GM12872 (cell line): ENCODE data around the gene GNS.

Experiments used
- TF ChIP-seq, protein P1 (sequence below): IDR thresholded peaks from 3 replicates; pipeline ENCODE4 v1.5.1; 2011; ENCODE audit warnings: low read depth, mild to moderate bottlenecking, low read length, moderate library complexity; ENCODE audit not compliant: insufficient read depth

Gene GNS

GRCh38 chr12:64744422-64745258 lies 14.6 kb downstream of the GNS start:
- TF ChIP-seq, protein P1, sequence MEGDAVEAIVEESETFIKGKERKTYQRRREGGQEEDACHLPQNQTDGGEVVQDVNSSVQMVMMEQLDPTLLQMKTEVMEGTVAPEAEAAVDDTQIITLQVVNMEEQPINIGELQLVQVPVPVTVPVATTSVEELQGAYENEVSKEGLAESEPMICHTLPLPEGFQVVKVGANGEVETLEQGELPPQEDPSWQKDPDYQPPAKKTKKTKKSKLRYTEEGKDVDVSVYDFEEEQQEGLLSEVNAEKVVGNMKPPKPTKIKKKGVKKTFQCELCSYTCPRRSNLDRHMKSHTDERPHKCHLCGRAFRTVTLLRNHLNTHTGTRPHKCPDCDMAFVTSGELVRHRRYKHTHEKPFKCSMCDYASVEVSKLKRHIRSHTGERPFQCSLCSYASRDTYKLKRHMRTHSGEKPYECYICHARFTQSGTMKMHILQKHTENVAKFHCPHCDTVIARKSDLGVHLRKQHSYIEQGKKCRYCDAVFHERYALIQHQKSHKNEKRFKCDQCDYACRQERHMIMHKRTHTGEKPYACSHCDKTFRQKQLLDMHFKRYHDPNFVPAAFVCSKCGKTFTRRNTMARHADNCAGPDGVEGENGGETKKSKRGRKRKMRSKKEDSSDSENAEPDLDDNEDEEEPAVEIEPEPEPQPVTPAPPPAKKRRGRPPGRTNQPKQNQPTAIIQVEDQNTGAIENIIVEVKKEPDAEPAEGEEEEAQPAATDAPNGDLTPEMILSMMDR, result no peak

DNA sequence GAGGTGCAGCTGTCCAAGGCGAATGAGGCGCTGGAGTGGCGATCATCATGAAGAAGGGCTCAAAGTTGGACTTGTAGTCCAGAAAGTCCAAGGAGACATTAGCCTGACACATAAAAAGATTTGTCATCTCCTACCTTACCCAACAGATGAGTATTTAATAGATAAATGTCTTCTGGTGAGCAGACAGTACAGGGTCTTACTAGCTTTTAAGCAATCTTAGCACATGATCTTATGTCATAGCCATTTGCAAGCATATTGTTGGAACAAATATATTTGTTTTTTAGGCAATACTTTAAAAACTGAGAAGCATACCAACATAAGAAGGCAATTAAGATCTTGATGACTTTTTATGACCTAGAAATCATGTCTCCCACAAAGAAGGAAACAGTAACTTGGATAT lies 16.0 kb downstream of the GNS start:
- TF ChIP-seq, protein P1, result no peak

DNA sequence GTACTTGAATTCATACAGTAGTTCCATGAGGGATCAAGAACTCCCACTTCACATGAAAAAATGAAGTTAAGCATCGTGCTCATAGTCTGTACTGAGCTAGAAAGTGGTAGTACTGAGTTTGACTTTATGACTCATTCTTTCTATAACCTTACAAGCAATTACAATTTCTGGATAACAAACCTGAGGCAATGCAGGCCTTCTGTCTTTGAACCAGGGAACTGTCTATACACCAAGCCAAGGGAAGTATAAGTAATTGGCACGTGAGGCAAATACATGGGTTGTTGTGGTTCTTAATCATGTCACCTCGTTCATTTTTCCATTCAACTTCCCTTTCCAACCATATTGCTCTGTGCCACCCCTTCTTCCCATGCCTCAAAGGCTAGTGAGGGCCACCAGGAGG lies 16.8 kb downstream of the GNS start:
- TF ChIP-seq, protein P1, result no peak

- TF ChIP-seq, protein P1, result no peak
Observed at GRCh38 chr12:64740646-64741045, 18.6 kb downstream of the GNS start.

DNA sequence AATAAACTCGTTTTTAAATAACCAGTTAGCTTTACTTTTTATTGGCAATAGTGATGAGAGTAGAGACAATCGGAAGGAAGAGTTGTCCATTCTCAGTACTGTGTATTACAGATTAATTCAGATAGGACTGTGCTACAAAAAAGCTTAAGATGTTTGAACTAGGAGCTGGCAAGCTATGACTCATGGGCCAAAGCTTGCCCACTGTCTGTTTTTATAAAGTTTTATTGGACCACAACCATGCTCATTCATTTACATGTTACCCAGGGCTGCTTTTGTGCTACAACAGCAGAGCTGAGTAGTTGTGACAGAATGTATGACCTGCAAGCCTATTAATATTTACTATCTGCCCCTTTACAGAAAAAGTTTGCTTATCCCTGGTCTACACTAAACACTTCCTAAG lies 19.4 kb downstream of the GNS start:
- TF ChIP-seq, protein P1, result no peak

GRCh38 chr12:64737539-64737938 lies 21.7 kb downstream of the GNS start:
- TF ChIP-seq, protein P1, result no peak

- TF ChIP-seq, protein P1, result no peak
Observed at GRCh38 chr12:64736771-64737170, 22.4 kb downstream of the GNS start.
